ENCODE results near the gene REG4.
"Not testable (repeated sequence)": the region's sequence is repeated elsewhere in the genome, so short reads cannot be mapped to it uniquely, and the experiment has no call there.

REG4 gene

DNA sequence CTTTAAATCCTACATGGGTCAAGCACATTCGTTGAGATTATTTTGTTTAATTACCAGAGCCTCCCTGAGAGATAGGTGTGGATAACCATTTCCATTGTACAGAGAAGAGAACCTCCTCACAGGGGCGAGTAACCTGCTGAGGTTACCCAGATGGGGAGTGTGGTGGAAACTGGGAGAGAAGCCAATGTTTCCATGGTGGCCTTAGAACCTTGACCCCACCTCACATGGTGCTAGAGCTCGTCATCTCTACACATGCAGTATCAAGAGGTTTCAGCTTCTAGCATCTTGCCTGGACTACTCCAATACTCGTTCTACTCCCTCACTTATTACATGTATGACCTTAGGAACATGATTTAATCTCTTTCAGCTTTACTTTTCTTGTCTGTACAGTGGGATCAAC is 4.8 kb downstream of the REG4 start:
- no peak for DNase-seq (ENCODE audit: low read depth)

DNA sequence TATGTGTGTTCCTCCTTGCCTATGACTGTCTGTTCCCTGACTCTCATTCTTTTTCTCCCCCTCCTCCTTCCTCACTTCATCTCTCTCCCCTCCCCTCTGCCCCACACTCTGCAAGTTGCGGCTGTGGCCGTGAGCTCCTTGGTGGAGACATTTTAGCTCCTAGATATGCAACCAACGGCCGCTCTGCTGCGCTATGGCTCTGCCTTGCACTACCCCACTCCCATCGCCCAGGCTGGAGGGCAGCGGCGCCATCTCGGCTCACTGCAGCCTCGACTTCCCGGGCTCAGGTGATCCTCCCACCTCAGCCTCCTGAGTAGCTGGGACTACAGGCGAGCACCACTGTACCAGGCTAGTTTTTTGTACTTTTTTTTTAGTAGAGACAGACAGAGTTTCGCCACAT is 5.5 kb downstream of the REG4 start:
- DNase-seq (ENCODE audit: low read depth) = no peak

DNA sequence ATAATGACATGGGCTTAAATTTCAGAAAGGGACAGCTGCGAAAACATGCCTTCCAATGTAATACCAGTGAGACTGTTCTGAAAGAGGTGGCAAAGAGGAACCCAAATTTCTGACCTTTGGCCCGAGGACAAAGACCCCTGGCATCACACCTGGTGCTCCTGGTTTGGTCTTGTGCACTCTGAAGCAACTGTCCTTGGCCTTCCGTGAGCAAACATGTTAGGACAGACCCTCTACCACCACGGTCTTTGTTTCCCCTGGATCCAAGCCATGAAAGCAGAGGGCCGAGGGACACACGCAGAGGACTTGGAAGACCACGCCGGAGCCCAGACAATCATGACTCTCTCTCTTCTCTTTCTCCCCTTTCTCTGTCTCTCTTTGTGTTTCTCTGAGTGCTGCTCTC is 6.0 kb downstream of the REG4 start:
- no peak for DNase-seq (ENCODE audit: low read depth)

DNA sequence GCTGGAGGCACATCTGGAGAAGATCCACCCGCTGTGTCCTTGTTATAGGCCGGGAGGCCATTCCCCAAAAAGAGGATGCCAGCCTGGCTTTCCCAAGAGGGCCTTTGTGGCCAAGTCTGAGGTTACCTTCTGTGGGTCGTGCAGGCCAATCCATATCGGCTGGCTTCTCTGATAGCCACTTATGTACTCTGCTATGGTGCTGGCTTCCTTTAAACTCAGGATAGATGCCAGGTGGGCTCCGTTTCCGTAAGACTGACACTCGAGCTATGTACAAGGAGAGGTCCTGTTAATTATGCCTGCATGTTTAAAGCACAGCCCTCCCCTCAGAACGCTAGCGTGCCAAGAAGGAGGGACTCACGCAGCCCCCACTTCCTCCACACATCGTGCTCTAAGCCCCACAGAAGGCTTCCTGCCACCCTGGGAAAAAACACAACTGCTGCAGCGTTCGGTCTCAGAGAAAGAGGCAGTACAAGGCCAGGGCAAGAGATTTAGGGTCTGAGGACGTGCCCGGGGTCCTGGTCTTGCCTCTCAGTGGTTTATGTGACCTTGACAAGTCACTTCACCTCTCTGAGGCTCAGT is 11.6 kb downstream of the REG4 start:
- no peak for DNase-seq (ENCODE audit: low read depth)

DNA sequence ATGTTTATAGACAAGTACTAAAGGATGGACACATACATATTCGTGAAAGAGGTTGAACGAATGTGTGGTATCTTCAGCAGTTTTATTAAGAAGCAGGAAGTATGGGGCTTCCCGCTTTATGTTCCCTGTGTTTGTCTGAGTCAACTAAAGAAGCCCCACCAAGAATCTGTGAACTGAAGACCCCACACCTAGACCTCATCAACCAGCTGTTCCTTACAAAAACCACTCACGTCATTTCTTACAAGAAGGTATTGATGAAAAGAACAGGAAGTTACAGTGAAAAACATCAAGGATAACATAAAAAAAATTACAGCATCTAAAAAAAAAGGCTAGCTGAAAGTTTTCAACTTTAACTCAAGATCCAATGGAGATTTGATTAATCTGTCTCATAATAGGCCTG is 12.3 kb downstream of the REG4 start:
- no peak for DNase-seq (ENCODE audit: low read depth)

DNA sequence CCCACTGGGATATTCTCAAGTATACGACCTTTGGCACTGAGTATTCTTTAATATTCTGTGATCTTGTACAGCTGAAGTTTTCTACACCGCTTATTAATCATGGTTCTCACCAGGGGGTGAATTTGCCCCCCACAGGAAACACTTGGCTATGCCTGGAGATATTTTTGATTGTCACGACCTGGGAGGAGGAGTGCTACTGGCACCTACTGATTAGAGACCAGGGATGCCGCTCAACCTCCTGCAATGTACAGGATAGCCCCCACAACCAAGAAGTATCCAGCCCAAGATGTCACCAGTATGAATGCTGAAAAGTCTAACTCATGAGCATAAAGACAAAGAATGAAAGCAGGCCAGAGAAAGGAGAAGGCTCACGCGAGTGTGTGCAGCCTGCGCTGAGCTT is 13.7 kb downstream of the REG4 start:
- DNase-seq (ENCODE audit: low read depth) = no peak

DNA sequence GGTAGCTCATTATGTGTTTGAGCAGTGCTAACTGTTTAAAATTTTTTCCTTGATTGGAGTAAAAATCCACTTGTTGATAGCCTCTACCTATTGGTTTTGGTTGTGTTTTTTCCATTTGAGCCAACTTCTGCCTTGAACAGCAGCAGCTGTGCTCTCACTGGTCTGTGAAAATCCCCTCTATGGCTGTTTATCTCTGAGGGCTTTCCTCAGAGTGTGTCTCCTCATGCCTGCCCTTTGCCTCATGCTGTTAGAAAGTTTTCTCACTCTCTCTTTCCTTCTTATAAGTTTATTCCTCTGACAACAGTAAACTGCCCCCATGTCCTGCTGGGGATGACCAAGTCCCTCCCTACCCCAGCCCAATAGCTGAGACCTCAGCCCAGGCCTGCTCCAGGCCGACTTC is 14.1 kb downstream of the REG4 start:
- no peak for DNase-seq (ENCODE audit: low read depth)

DNA sequence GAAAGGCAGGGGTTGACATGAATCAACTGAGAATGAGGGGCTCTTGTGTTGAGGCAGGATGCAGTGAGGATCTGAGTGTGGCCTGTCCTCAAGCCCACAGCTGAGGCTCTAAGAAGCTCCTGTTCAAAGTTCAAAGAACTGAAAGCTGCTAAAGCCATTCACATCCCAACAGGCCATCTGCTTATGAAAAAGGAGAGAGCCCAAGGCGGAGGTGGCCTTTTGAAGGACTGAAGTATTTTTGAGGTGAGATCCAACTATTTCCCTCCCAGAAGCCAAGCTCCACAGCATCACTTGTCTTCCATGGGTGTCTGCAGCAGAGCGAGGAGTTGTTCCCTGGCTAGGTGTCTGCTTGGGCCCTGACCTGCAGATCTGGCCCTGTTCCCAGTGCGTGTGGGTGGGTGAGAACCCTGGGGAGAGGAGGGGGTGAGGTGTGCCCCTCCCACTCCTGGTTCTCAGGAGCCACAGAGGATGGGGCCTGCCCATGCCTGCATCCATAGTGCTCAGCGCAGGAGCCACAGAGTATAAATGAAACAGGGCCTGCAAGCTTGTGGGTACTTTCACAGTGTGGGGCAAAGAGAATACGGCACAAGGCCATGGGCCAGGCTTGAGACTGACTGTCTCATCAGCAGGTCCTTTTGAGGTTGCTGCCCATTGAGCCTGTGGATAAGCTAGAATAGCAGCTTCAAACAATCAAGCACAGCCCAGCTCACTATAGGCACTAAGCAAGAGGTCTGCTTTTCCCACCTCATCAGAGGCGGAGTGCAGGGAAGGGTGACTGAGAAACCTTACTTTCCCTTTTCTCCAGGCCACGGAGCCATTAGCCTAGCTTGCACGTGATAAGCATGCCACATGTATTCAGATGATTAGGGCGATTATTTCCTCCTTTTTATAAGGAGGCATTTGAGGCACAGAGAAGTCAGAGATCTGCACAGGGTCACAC is 15.7 kb downstream of the REG4 start:
- DNase-seq (ENCODE audit: low read depth) = no peak

DNA sequence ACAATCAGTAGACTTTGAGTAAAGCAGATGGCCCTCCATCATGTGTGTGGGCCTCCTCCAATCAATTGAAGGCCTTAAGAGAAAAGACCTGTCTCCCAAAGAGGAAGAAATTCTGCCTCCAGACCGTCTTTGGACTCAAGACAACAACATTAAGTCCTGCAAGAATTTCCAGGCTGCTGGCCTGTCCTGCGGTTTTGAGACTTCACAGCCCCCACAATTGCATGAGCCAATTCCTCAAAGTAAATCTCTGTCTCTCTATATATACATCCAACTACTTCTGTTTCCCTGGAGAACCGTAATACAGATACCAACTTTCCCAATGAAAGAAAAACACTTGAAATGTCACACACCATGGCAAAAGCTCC is 16.4 kb downstream of the REG4 start:
- DNase-seq (ENCODE audit: low read depth) = no peak

DNA sequence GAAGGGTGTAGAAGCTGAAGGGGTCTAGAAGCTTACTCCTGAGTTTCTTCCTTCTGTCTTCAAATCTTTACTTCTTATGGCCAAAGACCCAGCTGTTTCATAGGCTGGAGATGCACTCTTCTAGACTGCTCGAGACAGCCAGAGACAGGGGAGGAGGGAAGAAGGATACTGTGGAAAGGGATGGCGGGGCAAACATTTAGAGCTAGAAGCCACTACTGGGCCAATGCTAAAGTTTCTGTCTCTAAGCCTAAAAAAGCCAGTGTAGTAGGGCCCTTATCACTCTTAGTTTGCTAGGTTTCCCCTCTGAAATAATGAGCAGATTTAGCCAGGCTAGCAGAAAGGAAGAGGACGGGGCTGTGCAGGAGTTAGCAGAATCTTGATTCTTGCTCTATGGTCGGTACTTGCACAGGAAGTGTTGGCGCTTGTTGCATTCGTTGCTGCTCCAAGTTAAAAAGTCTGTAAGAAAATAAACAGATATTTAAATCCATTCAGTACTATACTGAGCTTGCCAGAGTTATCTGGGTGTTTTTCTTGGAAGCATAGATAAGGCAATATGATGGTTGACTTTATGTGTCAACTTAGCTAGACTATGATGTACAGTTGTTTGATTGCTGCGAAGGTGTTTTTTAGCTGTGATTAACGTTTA is 16.9 kb downstream of the REG4 start:
- DNase-seq (ENCODE audit: low read depth) = no peak

DNA sequence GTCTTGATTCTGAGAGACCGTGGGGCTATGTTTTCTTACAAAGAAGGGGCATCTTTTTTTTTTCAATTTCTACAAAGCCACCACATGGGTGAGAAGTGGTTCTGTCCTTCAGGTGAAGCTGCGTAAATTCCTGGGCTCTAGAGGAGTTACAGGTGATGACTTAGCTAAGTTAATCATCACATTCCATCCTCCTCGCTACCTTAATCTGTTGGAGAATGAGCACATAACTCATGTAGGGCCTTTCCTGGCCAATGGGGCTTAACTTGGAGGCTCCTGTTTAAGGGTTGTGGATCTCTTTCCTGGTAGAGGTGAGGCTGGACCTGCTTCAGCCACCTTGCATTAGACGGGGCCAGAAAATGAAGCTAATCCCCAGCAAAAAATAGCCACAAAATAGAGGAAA is 19.9 kb downstream of the REG4 start:
- no peak for DNase-seq (ENCODE audit: low read depth)

DNA sequence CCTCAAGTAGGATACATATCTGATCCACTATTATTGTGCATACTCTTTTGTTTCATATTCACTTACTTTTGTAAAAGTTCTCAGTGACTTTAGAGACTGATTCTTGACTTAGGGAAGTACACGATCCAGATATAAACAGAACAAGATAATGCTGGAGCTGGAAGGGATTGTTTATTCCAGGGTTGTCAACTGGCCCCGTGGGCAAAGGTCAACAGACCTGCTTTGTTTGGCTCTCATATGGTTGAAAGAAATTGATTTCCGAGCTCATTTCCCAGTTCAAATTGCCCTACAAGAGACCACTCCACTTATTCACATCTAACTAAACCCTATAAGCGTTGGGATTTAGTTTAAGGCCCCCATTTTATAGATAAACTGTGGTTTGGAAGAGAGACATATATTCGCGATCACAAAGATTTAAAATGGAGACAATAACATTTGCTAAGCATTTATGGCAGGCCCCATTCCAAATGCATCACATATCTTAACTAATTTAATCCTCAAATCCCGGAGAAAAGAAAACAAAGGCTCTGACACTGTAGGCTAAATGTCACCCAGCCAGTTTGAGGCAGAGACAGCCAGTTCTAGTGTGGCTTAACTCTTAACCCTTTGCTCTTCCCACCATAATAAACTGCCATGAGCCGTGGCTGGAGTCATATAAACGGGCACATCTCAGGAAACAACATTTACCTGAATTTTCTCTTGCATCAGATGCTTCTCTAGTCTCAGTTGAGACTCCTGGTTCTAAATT is 20.6 kb downstream of the REG4 start:
- no peak for DNase-seq (ENCODE audit: low read depth)

DNA sequence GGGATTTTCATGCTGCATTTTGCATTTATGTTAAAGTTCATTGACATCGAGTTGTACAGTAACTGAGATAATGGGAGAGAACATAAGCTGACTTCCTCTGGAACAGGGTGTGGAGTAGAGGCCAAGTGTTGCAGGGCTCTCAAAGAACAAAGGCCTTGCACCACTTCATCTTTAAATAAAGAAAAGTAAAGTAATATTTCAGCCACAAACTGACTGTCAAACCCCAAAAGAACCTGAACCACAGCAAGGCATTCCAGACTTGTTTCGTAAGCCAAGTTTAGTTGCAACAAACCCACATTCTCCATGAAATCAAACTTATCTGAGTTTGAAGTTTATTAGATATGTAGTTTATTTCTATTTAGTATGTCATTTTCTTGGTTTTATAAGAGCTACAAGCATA is 23.5 kb downstream of the REG4 start:
- DNase-seq (ENCODE audit: low read depth) = no peak

DNA sequence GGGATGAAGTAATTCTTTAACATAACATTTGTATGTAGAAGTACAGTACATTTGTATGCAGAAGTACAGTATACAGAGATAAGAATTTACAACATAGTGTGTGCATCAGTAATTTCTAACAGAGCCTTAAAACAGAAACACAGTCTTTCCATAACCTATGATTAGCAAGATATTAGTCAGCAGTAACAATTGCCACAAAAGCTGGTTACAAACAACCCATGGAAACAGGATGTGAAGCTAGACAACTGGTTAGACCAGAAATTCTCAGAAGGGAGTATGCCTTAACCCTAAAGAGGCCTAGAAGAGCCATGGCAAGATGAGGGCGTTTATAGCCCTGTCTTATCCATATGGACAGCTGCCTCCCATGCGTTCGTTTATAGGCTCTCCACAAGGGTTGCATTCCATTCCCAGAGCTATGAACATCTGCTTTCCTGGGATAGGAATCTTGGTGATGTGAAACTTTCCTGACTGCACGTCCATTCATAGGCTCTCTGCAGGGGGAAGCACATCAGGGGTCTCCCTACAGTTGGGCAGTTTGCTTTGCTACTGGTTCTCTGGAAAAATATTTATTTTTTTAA is 24.7 kb downstream of the REG4 start:
- not testable (repeated sequence) for DNase-seq (ENCODE audit: low read depth)

DNA sequence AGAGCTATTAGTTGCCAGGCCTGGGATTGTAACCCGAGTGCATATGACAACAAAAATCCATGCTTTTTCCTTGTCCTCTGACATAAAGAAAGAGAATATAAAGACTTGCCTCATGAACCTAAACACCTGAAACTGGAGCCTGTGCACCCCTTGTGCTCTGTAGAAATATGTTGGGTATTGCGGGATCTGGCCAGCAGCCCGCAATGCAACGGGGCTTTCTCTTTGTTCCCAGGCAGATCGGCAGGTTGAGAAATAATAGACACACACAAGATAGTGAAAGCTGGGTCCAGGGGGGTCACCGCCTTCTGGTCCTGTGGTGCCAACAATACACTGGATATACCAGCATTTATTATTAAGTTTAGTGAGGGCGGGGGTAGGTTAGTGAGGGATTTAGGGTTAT is 25.2 kb downstream of the REG4 start:
- not testable (repeated sequence) for DNase-seq (ENCODE audit: low read depth)

DNA sequence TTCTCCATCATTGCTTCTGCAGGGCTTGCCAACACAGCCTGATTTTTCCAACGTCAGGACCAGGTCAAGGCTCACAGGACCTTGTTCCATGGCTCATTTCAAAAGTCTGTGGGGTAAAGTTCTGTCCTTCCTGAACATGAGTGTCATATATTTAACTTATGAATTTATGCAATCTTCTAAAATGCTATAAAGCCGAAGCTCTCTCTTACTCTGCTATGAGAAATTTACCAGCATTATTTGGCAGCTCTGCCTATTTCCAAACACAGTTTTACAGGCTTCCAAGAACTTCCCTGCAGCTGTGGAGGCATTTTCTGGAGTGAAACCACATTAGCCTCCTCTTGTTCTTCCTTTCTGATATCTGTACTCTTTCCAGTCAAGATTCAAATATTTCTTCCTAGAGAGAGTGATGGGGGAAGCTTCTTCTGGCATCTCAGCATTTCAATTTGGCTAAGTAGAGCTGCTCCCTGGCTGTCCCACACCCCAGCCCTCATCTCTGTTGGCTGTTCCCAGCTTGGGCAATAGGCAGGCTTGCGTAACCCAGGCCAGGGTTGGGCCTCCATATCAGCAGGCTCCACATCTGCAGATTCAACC is 27.0 kb downstream of the REG4 start:
- no peak for DNase-seq (ENCODE audit: low read depth)

DNA sequence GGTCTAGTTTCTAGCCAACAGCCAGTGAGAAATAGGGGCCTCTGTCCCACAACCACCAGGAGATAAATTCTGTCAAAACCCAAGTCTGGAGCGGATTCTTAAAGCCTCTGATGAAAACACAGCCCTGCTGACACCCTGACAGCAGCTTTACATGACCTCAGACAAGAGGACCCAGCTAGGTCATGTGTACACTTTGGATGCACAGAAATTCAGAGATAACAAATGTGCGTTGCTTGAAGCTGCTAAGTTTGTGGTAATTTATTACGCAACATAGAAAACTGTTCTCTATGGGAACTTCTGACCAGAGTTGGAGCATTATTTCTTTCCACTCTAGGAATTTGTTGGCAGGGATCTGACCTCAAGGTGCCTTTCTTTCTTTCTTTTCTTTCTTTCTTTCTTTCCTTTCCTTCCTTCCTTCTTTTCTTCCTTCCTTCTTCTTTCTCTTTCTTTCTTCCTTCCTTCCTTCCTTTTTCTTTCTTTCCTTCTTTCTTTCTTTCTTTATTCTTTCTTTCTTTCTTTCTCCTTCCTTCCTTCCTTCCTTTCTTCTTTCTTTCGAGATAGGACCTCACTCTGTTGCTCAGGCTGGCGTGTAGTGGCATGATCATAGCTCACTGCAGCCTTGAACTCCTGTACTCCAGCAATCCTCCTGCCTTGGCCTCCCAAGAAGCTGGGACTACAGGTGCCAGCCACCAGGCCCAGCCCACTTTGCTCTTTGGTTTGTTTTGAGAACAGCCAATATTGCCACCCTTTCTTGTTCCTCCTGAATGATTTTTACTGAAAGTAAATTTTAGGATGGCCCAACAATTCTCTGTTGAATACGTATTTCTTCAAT is 27.7 kb downstream of the REG4 start:
- no peak for DNase-seq (ENCODE audit: low read depth)

DNA sequence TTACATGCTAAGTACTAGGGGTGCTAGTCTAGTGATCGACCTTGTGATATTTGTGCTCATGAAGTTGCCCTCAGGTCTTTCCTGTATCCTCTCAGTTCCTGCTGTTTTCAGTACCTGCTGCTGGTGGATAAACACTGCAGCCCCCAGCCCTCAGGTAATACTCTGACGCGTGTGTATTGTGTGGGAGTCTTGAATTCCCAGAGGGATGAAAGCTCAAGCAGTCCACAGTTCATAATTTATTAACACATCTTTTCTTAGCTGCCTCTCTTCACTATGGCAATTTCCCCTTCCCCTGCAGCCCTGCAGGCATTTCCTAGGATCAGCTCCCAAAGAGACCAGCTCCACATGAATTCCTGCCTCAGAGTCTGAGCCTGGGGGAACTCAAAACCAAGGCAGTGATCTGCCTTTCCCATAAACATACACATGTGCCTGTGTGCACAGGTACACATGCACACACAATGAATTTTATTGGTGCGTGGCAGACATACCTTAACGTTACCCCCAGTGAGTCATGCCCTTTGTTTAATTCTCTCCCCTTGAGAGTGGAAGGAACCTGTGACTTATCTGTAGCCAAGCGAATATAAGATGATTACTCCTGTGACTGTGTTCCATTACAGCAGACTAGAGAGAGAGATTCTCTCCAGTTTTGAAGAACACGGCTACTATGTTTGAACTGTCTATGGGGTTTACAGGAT is 28.5 kb downstream of the REG4 start:
- DNase-seq (ENCODE audit: low read depth) = no peak

DNA sequence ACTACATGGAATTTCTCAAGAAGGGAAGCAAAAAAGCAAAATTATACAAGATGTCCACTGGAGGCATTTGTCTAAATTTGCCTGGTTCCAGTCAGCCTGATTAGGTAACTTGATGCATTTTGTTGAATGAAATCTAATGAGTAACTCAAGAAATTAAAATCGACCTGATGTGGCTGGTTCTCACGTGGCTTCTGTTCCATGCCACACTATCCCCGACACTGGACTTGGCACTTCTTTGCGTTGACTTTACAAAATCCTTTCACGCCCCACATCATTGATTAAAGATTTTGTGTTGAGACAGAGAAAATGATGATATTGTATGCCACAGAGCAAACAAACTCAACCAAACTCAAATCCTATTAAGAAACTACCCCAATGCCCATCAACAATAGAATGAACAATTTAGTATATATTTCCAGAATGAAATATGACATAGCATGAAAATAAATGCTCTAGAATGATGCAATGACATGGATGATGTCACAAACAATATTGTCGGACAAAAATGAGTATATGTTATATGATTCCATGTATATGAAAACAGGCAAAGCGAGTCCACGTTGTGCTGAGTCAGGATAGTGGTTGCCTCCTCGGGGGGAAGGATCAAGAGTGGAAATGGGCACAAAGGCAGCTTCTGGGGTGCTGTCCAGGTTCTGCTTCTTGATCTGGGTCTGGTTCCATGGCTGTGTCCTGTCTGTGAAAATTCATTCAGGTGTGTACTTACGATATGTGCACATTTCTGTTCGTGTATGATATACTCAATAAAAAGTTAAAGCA is 29.6 kb downstream of the REG4 start:
- no peak for DNase-seq (ENCODE audit: low read depth)
